ENCODE results near the gene ITPR2. TPM values are rescaled to one million over a fixed set of nuclear protein-coding genes. Genes with fewer than 3 reads are reported as not detected.

ITPR2 gene
- total RNA-seq, 2 donors from 2014 or later = 14.8 to 74.4 TPM

DNA sequence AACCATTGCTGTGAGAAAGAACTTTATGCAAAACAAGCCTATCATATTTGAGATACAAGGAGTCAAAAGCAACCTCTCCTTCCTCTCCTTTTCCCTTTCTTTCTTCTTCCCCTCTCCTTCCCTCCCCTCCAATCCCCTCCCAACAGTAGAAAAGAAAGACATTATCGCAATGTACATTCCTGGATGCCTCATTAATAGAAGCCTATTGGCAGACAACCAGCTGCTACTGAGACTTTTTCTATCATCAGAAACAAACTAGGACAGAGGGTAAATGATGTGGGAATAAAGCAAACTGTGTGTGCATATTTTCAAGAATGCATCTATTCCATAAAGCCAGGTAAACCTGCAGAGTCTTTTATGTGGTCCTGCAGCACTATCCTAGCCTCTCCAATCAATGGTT lies 237.2 kb downstream of the ITPR2 start:
- TF ChIP-seq, protein P1, sequence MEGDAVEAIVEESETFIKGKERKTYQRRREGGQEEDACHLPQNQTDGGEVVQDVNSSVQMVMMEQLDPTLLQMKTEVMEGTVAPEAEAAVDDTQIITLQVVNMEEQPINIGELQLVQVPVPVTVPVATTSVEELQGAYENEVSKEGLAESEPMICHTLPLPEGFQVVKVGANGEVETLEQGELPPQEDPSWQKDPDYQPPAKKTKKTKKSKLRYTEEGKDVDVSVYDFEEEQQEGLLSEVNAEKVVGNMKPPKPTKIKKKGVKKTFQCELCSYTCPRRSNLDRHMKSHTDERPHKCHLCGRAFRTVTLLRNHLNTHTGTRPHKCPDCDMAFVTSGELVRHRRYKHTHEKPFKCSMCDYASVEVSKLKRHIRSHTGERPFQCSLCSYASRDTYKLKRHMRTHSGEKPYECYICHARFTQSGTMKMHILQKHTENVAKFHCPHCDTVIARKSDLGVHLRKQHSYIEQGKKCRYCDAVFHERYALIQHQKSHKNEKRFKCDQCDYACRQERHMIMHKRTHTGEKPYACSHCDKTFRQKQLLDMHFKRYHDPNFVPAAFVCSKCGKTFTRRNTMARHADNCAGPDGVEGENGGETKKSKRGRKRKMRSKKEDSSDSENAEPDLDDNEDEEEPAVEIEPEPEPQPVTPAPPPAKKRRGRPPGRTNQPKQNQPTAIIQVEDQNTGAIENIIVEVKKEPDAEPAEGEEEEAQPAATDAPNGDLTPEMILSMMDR (conservative IDR thresholded peaks at IDR 0.05) = no peak
- WGBS, 2 experiments (ENCODE audit: insufficient coverage in 1 of 2, insufficient read length in 1 of 2) = 75% methylated on average over 1 of the region's 1 CpG; no CpG with 5 or more reads in 1 of the 2 experiments
- H3K36me3 Mint-ChIP-seq (ENCODE audit: low read depth) = peaks cover 14% of the 10 kb centered on the region
- no peaks in the 10 kb centered on the region for H3K9me3 ChIP-seq (ENCODE audit: control insufficient read depth, low read length)
- H3K4me3 ChIP-seq (ENCODE audit: low read length) = no peak overlapping the region
- H3K27me3 ChIP-seq (ENCODE audit: control insufficient read depth, insufficient read depth, low read length, poor library complexity, severe bottlenecking) = no peaks in the 10 kb centered on the region
- H3K36me3 ChIP-seq (ENCODE audit: control insufficient read depth, insufficient read depth, low read length) = no peaks in the 10 kb centered on the region
- no peaks in the 10 kb centered on the region for H3K4me1 ChIP-seq (ENCODE audit: control insufficient read depth, insufficient read depth, low read length)
- H3K27ac ChIP-seq (ENCODE audit: low read depth, low read length) = no peak overlapping the region
- H3K9me3 Mint-ChIP-seq = no peaks in the 10 kb centered on the region
- no peaks in the 10 kb centered on the region for H3K27me3 Mint-ChIP-seq (ENCODE audit: insufficient read depth)
- DNase-seq = no peak
- H3K4me1 Mint-ChIP-seq = no peaks in the 10 kb centered on the region
- no peak overlapping the region for H3K9ac ChIP-seq (ENCODE audit: extremely low read depth, low read length, poor library complexity, severe bottlenecking)
- no peak overlapping the region for H3K4me3 Mint-ChIP-seq
- no peak overlapping the region for H3K27ac Mint-ChIP-seq

DNA sequence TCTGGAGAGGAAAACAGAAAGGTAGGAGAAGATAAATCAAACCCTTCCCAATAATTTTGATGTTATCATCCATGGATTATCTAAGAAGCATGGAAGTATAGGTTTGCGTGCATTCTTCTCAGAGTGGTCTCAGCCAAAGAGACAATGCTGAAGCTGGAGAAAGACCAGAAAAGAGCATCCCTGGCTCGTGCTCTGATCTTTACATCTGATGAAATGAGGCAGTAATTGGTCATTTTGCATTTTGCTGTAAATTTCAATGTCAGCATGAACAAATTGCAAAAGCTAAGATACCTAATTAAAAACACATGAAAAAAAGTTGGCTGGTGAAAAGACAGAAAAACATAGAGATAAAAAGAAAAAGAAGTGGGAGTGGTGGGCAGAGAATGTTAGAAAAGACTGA lies 252.4 kb downstream of the ITPR2 start:
- no peaks in the 10 kb centered on the region for H3K9me3 ChIP-seq (ENCODE audit: control insufficient read depth, low read length)
- WGBS, 2 experiments (ENCODE audit: insufficient coverage in 1 of 2, insufficient read length in 1 of 2) = 91 to 100% methylated on average over 1 to 2 of the region's 2 CpGs
- TF ChIP-seq, protein P1 (conservative IDR thresholded peaks at IDR 0.05) = no peak
- no peak overlapping the region for H3K27ac Mint-ChIP-seq
- DNase-seq = no peak
- no peaks in the 10 kb centered on the region for H3K4me1 Mint-ChIP-seq
- no peaks in the 10 kb centered on the region for H3K27me3 Mint-ChIP-seq (ENCODE audit: insufficient read depth)
- H3K36me3 ChIP-seq (ENCODE audit: control insufficient read depth, insufficient read depth, low read length) = no peaks in the 10 kb centered on the region
- H3K27ac ChIP-seq (ENCODE audit: low read depth, low read length) = no peak overlapping the region
- no peaks in the 10 kb centered on the region for H3K4me1 ChIP-seq (ENCODE audit: control insufficient read depth, insufficient read depth, low read length)
- H3K4me3 ChIP-seq (ENCODE audit: low read length) = no peak overlapping the region
- peaks cover 11% of the 10 kb centered on the region for H3K36me3 Mint-ChIP-seq (ENCODE audit: low read depth)
- no peak overlapping the region for H3K4me3 Mint-ChIP-seq
- H3K9ac ChIP-seq (ENCODE audit: extremely low read depth, low read length, poor library complexity, severe bottlenecking) = no peak overlapping the region
- no peaks in the 10 kb centered on the region for H3K9me3 Mint-ChIP-seq
- no peaks in the 10 kb centered on the region for H3K27me3 ChIP-seq (ENCODE audit: control insufficient read depth, insufficient read depth, low read length, poor library complexity, severe bottlenecking)

DNA sequence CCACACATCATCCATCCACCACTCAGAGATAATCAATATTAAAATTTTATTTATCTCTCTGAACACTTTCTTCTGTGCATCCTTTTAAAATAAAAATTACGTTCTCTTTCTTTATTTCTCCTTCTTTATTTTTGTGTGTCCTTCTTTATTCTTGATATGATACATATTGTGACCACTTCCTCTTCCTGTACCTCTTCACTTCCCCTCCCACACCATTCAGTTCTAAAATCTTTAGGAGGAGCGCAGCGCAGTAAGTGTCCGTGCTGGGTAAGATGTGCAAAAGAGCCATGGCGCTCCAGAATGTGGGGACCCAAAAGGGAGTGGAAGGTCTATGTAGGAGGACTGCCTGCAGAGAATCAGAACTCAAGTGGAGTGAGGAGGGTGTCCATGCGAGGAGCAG lies 256.7 kb downstream of the ITPR2 start:
- WGBS, 2 experiments (ENCODE audit: insufficient coverage in 1 of 2, insufficient read length in 1 of 2) = 93 to 95% methylated on average over 5 of the region's 6 CpGs
- Mint-ChIP-seq H3K4me1 (peaks cover 30% of the 10 kb centered on the region), H3K9me3 (no peaks in the 10 kb centered on the region), H3K4me3 (no peak overlapping the region), H3K36me3 (ENCODE audit: low read depth) (peaks cover 13% of the 10 kb centered on the region), H3K27ac (no peak overlapping the region), H3K27me3 (ENCODE audit: insufficient read depth) (peaks cover 2% of the 10 kb centered on the region)
- no peak overlapping the region for H3K4me3 ChIP-seq (ENCODE audit: low read length)
- H3K27me3 ChIP-seq (ENCODE audit: control insufficient read depth, insufficient read depth, low read length, poor library complexity, severe bottlenecking) = no peaks in the 10 kb centered on the region
- no peaks in the 10 kb centered on the region for H3K36me3 ChIP-seq (ENCODE audit: control insufficient read depth, insufficient read depth, low read length)
- TF ChIP-seq, protein P1 (conservative IDR thresholded peaks at IDR 0.05) = no peak
- H3K9ac ChIP-seq (ENCODE audit: extremely low read depth, low read length, poor library complexity, severe bottlenecking) = no peak overlapping the region
- no peak for DNase-seq
- H3K9me3 ChIP-seq (ENCODE audit: control insufficient read depth, low read length) = no peaks in the 10 kb centered on the region
- H3K4me1 ChIP-seq (ENCODE audit: control insufficient read depth, insufficient read depth, low read length) = peaks cover 8% of the 10 kb centered on the region
- no peak overlapping the region for H3K27ac ChIP-seq (ENCODE audit: low read depth, low read length)

Data from endodermal cell (in vitro differentiated cells).